ENCODE data around the gene FETUB. TPM values are rescaled to one million over a fixed set of nuclear protein-coding genes. Genes with fewer than 3 reads are reported as not detected.
"Not testable (repeated sequence)": the region's sequence is repeated elsewhere in the genome, so short reads cannot be mapped to it uniquely, and the experiment has no call there.

The FETUB gene
- total RNA-seq, 1 donor from 2014 or later: not detected

- DNase-seq (ENCODE audit: low spot score in 2 of 2, unreplicated experiment in 2 of 2): no peak
- Mint-ChIP-seq H3K27me3 (ENCODE audit: low read depth) (peaks cover 34% of the 10 kb centered on the region), H3K36me3 (no peaks in the 10 kb centered on the region), H3K4me3 (no peak overlapping the region), H3K27ac (no peak overlapping the region), H3K4me1 (no peaks in the 10 kb centered on the region), H3K9me3 (no peaks in the 10 kb centered on the region)
- TF ChIP-seq CTCF (IDR thresholded peaks at IDR 0.05; ENCODE audit: unreplicated experiment): no peak
These were observed 13.8 kb upstream of the FETUB start for GRCh38 chr3:186626254-186626847.

- Mint-ChIP-seq H3K4me1 (no peaks in the 10 kb centered on the region), H3K27ac (no peak overlapping the region), H3K4me3 (no peak overlapping the region), H3K9me3 (no peaks in the 10 kb centered on the region), H3K36me3 (no peaks in the 10 kb centered on the region), H3K27me3 (ENCODE audit: low read depth) (peaks cover 26% of the 10 kb centered on the region)
- no peak for TF ChIP-seq CTCF (IDR thresholded peaks at IDR 0.05; ENCODE audit: unreplicated experiment)
- no peak for DNase-seq (ENCODE audit: low spot score in 2 of 2, unreplicated experiment in 2 of 2)
These were observed 12.3 kb upstream of the FETUB start for GRCh38 chr3:186627852-186628414.

GRCh38 chr3:186628756-186629155 is 11.4 kb upstream of the FETUB start:
- no peak for TF ChIP-seq CTCF (IDR thresholded peaks at IDR 0.05; ENCODE audit: unreplicated experiment)
- Mint-ChIP-seq H3K36me3 (no peaks in the 10 kb centered on the region), H3K4me1 (no peaks in the 10 kb centered on the region), H3K27ac (no peak overlapping the region), H3K27me3 (ENCODE audit: low read depth) (peaks cover 22% of the 10 kb centered on the region), H3K9me3 (no peaks in the 10 kb centered on the region), H3K4me3 (no peak overlapping the region)
- DNase-seq (ENCODE audit: low spot score in 2 of 2, unreplicated experiment in 2 of 2): no peak

- H3K4me3 Mint-ChIP-seq: no peak overlapping the region
- H3K27ac Mint-ChIP-seq: no peak overlapping the region
- no peak for DNase-seq (ENCODE audit: low spot score in 2 of 2, unreplicated experiment in 2 of 2)
- peaks cover 32% of the 10 kb centered on the region for H3K27me3 Mint-ChIP-seq (ENCODE audit: low read depth)
- H3K9me3 Mint-ChIP-seq: no peaks in the 10 kb centered on the region
- H3K36me3 Mint-ChIP-seq: no peaks in the 10 kb centered on the region
- no peaks in the 10 kb centered on the region for H3K4me1 Mint-ChIP-seq
- TF ChIP-seq CTCF (IDR thresholded peaks at IDR 0.05; ENCODE audit: unreplicated experiment): no peak
These were observed 9.1 kb upstream of the FETUB start for GRCh38 chr3:186630950-186631641.

- H3K36me3 Mint-ChIP-seq: no peaks in the 10 kb centered on the region
- DNase-seq (ENCODE audit: low spot score in 2 of 2, unreplicated experiment in 2 of 2): no peak
- no peaks in the 10 kb centered on the region for H3K9me3 Mint-ChIP-seq
- H3K4me1 Mint-ChIP-seq: no peaks in the 10 kb centered on the region
- H3K27ac Mint-ChIP-seq: no peak overlapping the region
- no peak overlapping the region for H3K4me3 Mint-ChIP-seq
- no peak for TF ChIP-seq CTCF (IDR thresholded peaks at IDR 0.05; ENCODE audit: unreplicated experiment)
- H3K27me3 Mint-ChIP-seq (ENCODE audit: low read depth): peaks cover 39% of the 10 kb centered on the region
These were observed 6.7 kb upstream of the FETUB start for GRCh38 chr3:186633481-186633880.

GRCh38 chr3:186634207-186634606 is 6.0 kb upstream of the FETUB start:
- not testable (repeated sequence) for H3K4me3 Mint-ChIP-seq; H3K36me3 Mint-ChIP-seq; H3K4me1 Mint-ChIP-seq; H3K27ac Mint-ChIP-seq; DNase-seq (ENCODE audit: low spot score in 2 of 2, unreplicated experiment in 2 of 2); H3K9me3 Mint-ChIP-seq
- H3K27me3 Mint-ChIP-seq (ENCODE audit: low read depth): peaks cover 44% of the 10 kb centered on the region
